ENCODE results near the gene GALNT18. TPM values are rescaled to one million over a fixed set of nuclear protein-coding genes. Genes with fewer than 3 reads are reported as not detected.

The GALNT18 gene
- total RNA-seq, 1 donor from 2014 or later: 20.0 TPM

- no peak for DNase-seq (ENCODE audit: low spot score)
Observed at GRCh38 chr11:11409901-11410300, 211.9 kb downstream of the GALNT18 start.

- no peak for DNase-seq (ENCODE audit: low spot score)
Observed at GRCh38 chr11:11409224-11409623, 212.6 kb downstream of the GALNT18 start.

GRCh38 chr11:11408436-11409221 is 213.2 kb downstream of the GALNT18 start:
- no peak for DNase-seq (ENCODE audit: low spot score)

GRCh38 chr11:11407763-11408084 is 214.1 kb downstream of the GALNT18 start:
- DNase-seq (ENCODE audit: low spot score): no peak

GRCh38 chr11:11407065-11407762 is 214.6 kb downstream of the GALNT18 start:
- DNase-seq (ENCODE audit: low spot score): no peak

- DNase-seq (ENCODE audit: low spot score): no peak
Observed at GRCh38 chr11:11406652-11407051, 215.2 kb downstream of the GALNT18 start.

GRCh38 chr11:11403763-11404725 is 217.8 kb downstream of the GALNT18 start:
- DNase-seq (ENCODE audit: low spot score): no peak

GRCh38 chr11:11401960-11402535 is 219.8 kb downstream of the GALNT18 start:
- DNase-seq (ENCODE audit: low spot score): no peak

- DNase-seq (ENCODE audit: low spot score): no peak
Observed at GRCh38 chr11:11400635-11401232, 221.1 kb downstream of the GALNT18 start.

GRCh38 chr11:11400121-11400520 is 221.7 kb downstream of the GALNT18 start:
- no peak for DNase-seq (ENCODE audit: low spot score)

GRCh38 chr11:11397781-11398180 is 224.0 kb downstream of the GALNT18 start:
- no peak for DNase-seq (ENCODE audit: low spot score)

GRCh38 chr11:11397036-11397415 is 224.8 kb downstream of the GALNT18 start:
- no peak for DNase-seq (ENCODE audit: low spot score)

GRCh38 chr11:11396301-11397035 is 225.3 kb downstream of the GALNT18 start:
- no peak for DNase-seq (ENCODE audit: low spot score)

- DNase-seq (ENCODE audit: low spot score): no peak
Observed at GRCh38 chr11:11395126-11395525, 226.7 kb downstream of the GALNT18 start.

GRCh38 chr11:11394241-11394640 is 227.6 kb downstream of the GALNT18 start:
- no peak for DNase-seq (ENCODE audit: low spot score)

GRCh38 chr11:11391796-11392463 is 229.9 kb downstream of the GALNT18 start:
- peak; percentile 72 for DNase-seq (ENCODE audit: low spot score)

- no peak for DNase-seq (ENCODE audit: low spot score)
Observed at GRCh38 chr11:11391169-11391568, 230.6 kb downstream of the GALNT18 start.

GRCh38 chr11:11390068-11390771 is 231.6 kb downstream of the GALNT18 start:
- no peak for DNase-seq (ENCODE audit: low spot score)

- DNase-seq (ENCODE audit: low spot score): peak; percentile 67
Observed at GRCh38 chr11:11389238-11389637, 232.6 kb downstream of the GALNT18 start.
